ENCODE data around the gene PLXNA4.

Gene PLXNA4

GRCh38 chr7:132580277-132580676 is 4.0 kb upstream of the PLXNA4 start:
- no peak overlapping the region for H3K4me3 ChIP-seq (ENCODE audit: low read depth, low read length)
- no peak for TF ChIP-seq CTCF (IDR thresholded peaks at IDR 0.05; ENCODE audit: low read depth, low read length, missing control alignments)
- no peak for DNase-seq (ENCODE audit: low read depth)

DNA sequence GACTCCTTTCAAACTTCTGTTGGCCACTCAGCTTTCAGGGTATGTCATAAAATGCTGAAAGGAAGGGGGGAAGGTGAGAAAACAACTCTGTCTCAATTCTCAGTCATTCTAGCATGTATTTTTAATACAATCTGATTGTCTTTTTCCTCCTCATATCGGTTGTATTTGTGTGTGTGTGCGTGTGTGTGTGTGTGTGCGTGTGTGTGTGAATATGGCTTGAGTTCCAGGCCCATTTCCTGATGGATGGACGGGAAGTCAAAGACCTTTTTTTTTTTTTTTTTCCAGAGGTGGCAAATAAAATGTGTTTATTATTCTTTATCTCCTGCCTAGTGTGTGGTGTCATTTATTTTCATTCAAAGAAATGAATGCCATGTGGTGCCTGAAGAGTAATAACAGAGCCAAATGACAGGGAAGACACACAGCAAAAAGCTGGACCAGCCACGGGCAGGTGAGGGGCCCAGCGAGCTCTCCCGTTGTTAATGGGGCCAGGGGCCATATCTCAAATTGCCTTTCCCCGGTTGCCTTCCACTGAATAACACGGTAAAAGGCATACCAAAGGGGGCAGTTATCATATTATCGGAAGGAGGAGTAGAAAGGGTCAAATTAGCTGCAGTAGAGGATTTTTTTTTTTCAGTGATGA is 3.1 kb upstream of the PLXNA4 start:
- H3K4me3 ChIP-seq (ENCODE audit: low read depth, low read length), result no peak overlapping the region
- no peak for TF ChIP-seq CTCF (IDR thresholded peaks at IDR 0.05; ENCODE audit: low read depth, low read length, missing control alignments)
- DNase-seq (ENCODE audit: low read depth), result no peak

GRCh38 chr7:132578826-132579225 is 2.6 kb upstream of the PLXNA4 start:
- no peak for DNase-seq (ENCODE audit: low read depth)
- no peak for TF ChIP-seq CTCF (IDR thresholded peaks at IDR 0.05; ENCODE audit: low read depth, low read length, missing control alignments)
- H3K4me3 ChIP-seq (ENCODE audit: low read depth, low read length), result no peak overlapping the region

DNA sequence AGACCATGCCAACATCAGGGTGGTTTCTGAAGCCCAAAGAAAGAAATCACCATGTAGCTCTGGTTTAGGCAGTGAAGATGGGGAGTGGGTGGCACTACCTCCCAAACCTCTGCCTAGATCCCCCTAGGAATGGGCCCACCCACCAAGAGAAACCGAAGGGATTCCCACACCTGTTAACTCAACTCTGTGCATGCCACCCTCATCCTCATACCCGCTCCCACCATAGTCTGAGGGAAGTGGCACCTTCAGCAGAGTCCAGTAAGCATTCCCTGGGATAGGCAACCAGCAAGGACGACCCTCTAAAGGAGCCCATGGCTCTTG is 1.7 kb upstream of the PLXNA4 start:
- TF ChIP-seq CTCF (IDR thresholded peaks at IDR 0.05; ENCODE audit: low read depth, low read length, missing control alignments), result no peak
- DNase-seq (ENCODE audit: low read depth), result no peak
- no peak overlapping the region for H3K4me3 ChIP-seq (ENCODE audit: low read depth, low read length)

GRCh38 chr7:132577206-132578049 is 1.2 kb upstream of the PLXNA4 start:
- no peak overlapping the region for H3K4me3 ChIP-seq (ENCODE audit: low read depth, low read length)
- TF ChIP-seq CTCF (IDR thresholded peaks at IDR 0.05; ENCODE audit: low read depth, low read length, missing control alignments), result no peak
- DNase-seq (ENCODE audit: low read depth), result no peak

DNA sequence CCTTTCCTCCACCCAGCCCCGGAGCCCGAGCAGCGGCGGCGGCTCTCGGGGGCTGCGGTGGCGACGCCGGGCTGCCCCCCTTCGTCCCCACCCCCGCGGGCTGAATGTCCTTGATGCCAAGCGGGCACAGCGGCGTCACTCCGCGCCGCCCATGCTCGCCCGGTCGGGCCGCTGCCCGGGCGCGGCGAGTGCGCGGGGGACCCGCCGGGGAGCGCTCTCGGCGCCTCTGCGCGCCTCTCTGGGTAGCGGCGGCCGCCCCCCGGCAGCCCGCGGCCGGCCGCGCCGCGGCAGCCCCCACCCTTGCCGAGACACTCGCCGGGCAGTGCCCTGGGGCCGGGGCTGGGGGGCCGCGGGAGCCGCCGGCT is 433 bp upstream of the PLXNA4 start:
- H3K4me3 ChIP-seq (ENCODE audit: low read depth, low read length), result no peak overlapping the region
- no peak for TF ChIP-seq CTCF (IDR thresholded peaks at IDR 0.05; ENCODE audit: low read depth, low read length, missing control alignments)
- no peak for DNase-seq (ENCODE audit: low read depth)
